HepG2 (cell line): ENCODE measurements around the gene PGLYRP4. TPM values are rescaled to one million over a fixed set of nuclear protein-coding genes. Genes with fewer than 3 reads are reported as not detected.
A peak's percentile ranks its signal among the peaks of the same experiment; 100 is the strongest.

Experiments used
- ATAC-seq: fragments of 200-7000 bp; cut with Tn5 transposase; 3 replicates; pipeline ENCODE4 v1.9.1; 2020; ENCODE audit warnings: mild to moderate bottlenecking, moderate library complexity
- BruUV-seq: library from RNA; stranded (reverse); fragments of 400-500 nt; replicated peaks from 2 replicates; lab custom pipeline; 2021; lab: Mats Ljungman, UMichigan
- CTCF ChIA-PET: fragments of 300-600 bp; formaldehyde crosslinking; extraction: SDS; loops from one replicate; lab custom pipeline; 2021; ENCODE audit warnings: low total read pairs, inconsistent platforms, low intra/inter-chr PET ratio; lab: Yijun Ruan, JAX
- POLR2A ChIA-PET: fragments of 350-600 bp; sonication (Branson Sonifier 250); formaldehyde crosslinking; loops from one replicate; lab custom pipeline; 2020; ENCODE audit warnings: antibody characterized with exemption, inconsistent platforms; lab: Yijun Ruan, JAX
- DNase-seq: peaks from one replicate; pipeline ENCODE4 v3.0.0-alpha.2; 2015; ENCODE audit warnings: low spot score
- FAIRE-seq: peaks from 3 replicates; lab custom pipeline; 2011; peaks lifted over from hg19 to GRCh38; lab: Jason Lieb, UNC
- H2AFZ ChIP-seq: one replicate; pipeline ENCODE4 v1.6.1; 2011; ENCODE audit warnings: low read length, inconsistent platforms
- H3K27ac ChIP-seq: fragments of 300-600 bp; 3 replicates; pipeline ENCODE4 v1.8.0; 2011; ENCODE audit warnings: mixed run types, mild to moderate bottlenecking, mixed read lengths, low read length, inconsistent platforms; ENCODE audit not compliant: insufficient read depth; ENCODE audit errors: extremely low read length
- H3K27me3 ChIP-seq, 2 experiments: fragments of 200-600 bp in 1 of 2; 2 replicates in 1 of 2; 3 replicates in 1 of 2; pipeline versions ENCODE4 v1.6.0 to v1.8.0; 2011; ENCODE audit warnings: low read length in 2 of 2, mild to moderate bottlenecking in 2 of 2, moderate library complexity in 2 of 2, inconsistent platforms in 1 of 2; ENCODE audit not compliant: insufficient read depth in 2 of 2, control insufficient read depth in 1 of 2
- H3K36me3 ChIP-seq, 2 experiments: fragments of 200-600 bp in 1 of 2; replicated peaks in 1 of 2; 2 replicates in 1 of 2; 3 replicates in 1 of 2; pipeline versions ENCODE4 v1.5.1 to v1.8.0; 2011; ENCODE audit warnings: low read length in 2 of 2, inconsistent platforms in 1 of 2; ENCODE audit not compliant: insufficient read depth in 2 of 2, control insufficient read depth in 1 of 2
- H3K4me1 ChIP-seq: 2 replicates; pipeline ENCODE4 v1.5.1; 2012; ENCODE audit warnings: low read length, inconsistent platforms; ENCODE audit not compliant: insufficient read depth
- H3K4me2 ChIP-seq: 2 replicates; pipeline ENCODE4 v1.6.0; 2011; ENCODE audit warnings: low read depth, low read length, inconsistent platforms
- H3K4me3 ChIP-seq, 3 experiments: fragments of 200-600 bp in 1 of 3; sonication (generic), shearing (Covaris generic) in 1 of 3; replicated peaks in 1 of 3; 2 replicates each; pipeline ENCODE4 v1.5.1; 2011 to 2016; ENCODE audit warnings: low read length in 3 of 3, inconsistent platforms in 2 of 3, low read depth in 2 of 3, mild to moderate bottlenecking in 2 of 3, control low read depth in 1 of 3, mixed read lengths in 1 of 3; ENCODE audit not compliant: insufficient read depth in 1 of 3
- H3K79me2 ChIP-seq: one replicate; pipeline ENCODE4 v1.6.1; 2011; ENCODE audit warnings: low read length, inconsistent platforms; ENCODE audit not compliant: insufficient read depth
- H3K9ac ChIP-seq: 2 replicates; pipeline ENCODE4 v1.6.0; 2011; ENCODE audit warnings: mild to moderate bottlenecking, low read depth, low read length, inconsistent platforms; ENCODE audit not compliant: insufficient read depth
- H3K9me3 ChIP-seq: 2 replicates; pipeline ENCODE4 v1.5.1; 2012; ENCODE audit warnings: mild to moderate bottlenecking, low read length
- H4K20me1 ChIP-seq: 2 replicates; pipeline ENCODE4 v1.6.0; 2011; ENCODE audit warnings: inconsistent platforms, mild to moderate bottlenecking, low read length, moderate library complexity; ENCODE audit not compliant: insufficient read depth
- CC2D1A ChIP-seq: sonication (generic); formaldehyde crosslinking; IDR thresholded peaks from 2 replicates; pipeline ENCODE4 v1.8.1; 2023; ENCODE audit warnings: mild to moderate bottlenecking, missing genetic modification reagents
- HHEX ChIP-seq: IDR thresholded peaks from 2 replicates; pipeline ENCODE4 v1.6.1; 2016; ENCODE audit warnings: control low read depth
- MEF2D ChIP-seq: sonication (generic); formaldehyde crosslinking; IDR thresholded peaks from 2 replicates; pipeline ENCODE4 v1.5.1; 2020; ENCODE audit warnings: mild to moderate bottlenecking, missing genetic modification reagents
- NFYC ChIP-seq: IDR thresholded peaks from 2 replicates; pipeline ENCODE4 v1.6.1; 2016; ENCODE audit warnings: missing genetic modification reagents, missing compliant biosample characterization
- RFX1 ChIP-seq: fragments of 450-650 bp; IDR thresholded peaks from 2 replicates; pipeline ENCODE4 v1.6.1; 2017
- TCF7L2 ChIP-seq: IDR thresholded peaks from 2 replicates; pipeline ENCODE4 v1.6.1; 2011; ENCODE audit warnings: mild to moderate bottlenecking, low read depth, low read length, moderate library complexity
- ZNF10 ChIP-seq: sonication (generic); formaldehyde crosslinking; IDR thresholded peaks from 2 replicates; pipeline ENCODE4 v1.4.0; 2020; ENCODE audit warnings: mild to moderate bottlenecking, low read depth, missing genetic modification reagents, borderline replicate concordance
- ZNF207 ChIP-seq: fragments of 450-650 bp; IDR thresholded peaks from 2 replicates; pipeline ENCODE4 v1.6.1; 2016; ENCODE audit warnings: antibody characterized with exemption, borderline replicate concordance
- ZNF577 ChIP-seq: sonication (generic); formaldehyde crosslinking; IDR thresholded peaks from 2 replicates; pipeline ENCODE4 v1.4.0; 2020; ENCODE audit warnings: mild to moderate bottlenecking, low read depth, missing genetic modification reagents, borderline replicate concordance
- ZNF607 ChIP-seq: sonication (generic); formaldehyde crosslinking; IDR thresholded peaks from 2 replicates; pipeline ENCODE4 v1.5.1; 2020; ENCODE audit warnings: missing genetic modification reagents, mild to moderate bottlenecking, borderline replicate concordance
- ZNF75D ChIP-seq: sonication (generic); formaldehyde crosslinking; IDR thresholded peaks from 2 replicates; pipeline ENCODE4 v1.8.1; 2023; ENCODE audit warnings: missing genetic modification reagents, mild to moderate bottlenecking, borderline replicate concordance
- ZNF790 ChIP-seq: sonication (generic); formaldehyde crosslinking; IDR thresholded peaks from 2 replicates; pipeline ENCODE4 v1.8.0; 2022; ENCODE audit warnings: missing genetic modification reagents, mild to moderate bottlenecking, borderline replicate concordance
- ZNF841 ChIP-seq: sonication (generic); formaldehyde crosslinking; IDR thresholded peaks from 2 replicates; pipeline ENCODE4 v1.8.1; 2023; ENCODE audit warnings: missing genetic modification reagents, borderline replicate concordance
- WGBS: methylation state at CpG from one replicate; pipeline ENCODE4 v1.1.6; 2017; ENCODE audit warnings: low lambda C conversion rate; 5-methylcytosine and 5-hydroxymethylcytosine counted together
- in situ Hi-C: cut with HindIII; loops from 2 replicates; pipeline ENCODE4 v1.10.0; 2017; ENCODE audit warnings: low pct_unique_long_range_greater_than_20kb; ENCODE audit not compliant: extremely low pct_ligation_motif_present
- intact Hi-C: fragments of 100-400 bp; cut with micrococcal nuclease; formaldehyde crosslinking; loops from one replicate; pipeline ENCODE4 v1.10.0; 2022; ENCODE audit not compliant: unreplicated experiment
- polyA plus RNA-seq, 8 experiments: library from polyadenylated mRNA; depleted of rRNA in 3 of 8; stranded (reverse) in 7 of 8; unstranded in 1 of 8; fragments of >200 nt; fragmentation: Illumina TruSeq in 4 of 8; extraction: Trizol in 4 of 8; gene quantifications; 2 replicates each; pipeline versions ENCODE4 v1.2.1 to v1.2.3, GENCODE V29; 2011 to 2016; ENCODE audit warnings: low read depth in 4 of 8, missing spikeins in 1 of 8, mixed read lengths in 1 of 8; ENCODE audit not compliant: insufficient read depth in 1 of 8
- total RNA-seq, 5 experiments: library from RNA; depleted of rRNA; stranded (reverse); fragments of >200 nt; fragmentation: Illumina TruSeq; extraction: Trizol; gene quantifications; 2 replicates each; pipeline ENCODE4 v1.2.3, GENCODE V29; 2016; ENCODE audit warnings: low read depth in 1 of 5
- TF ChIP-seq, protein P1 (sequence below): sonication (generic); formaldehyde crosslinking; IDR thresholded peaks from 2 replicates; pipeline ENCODE4 v1.4.0; 2020; ENCODE audit warnings: missing genetic modification reagents, borderline replicate concordance

Gene PGLYRP4
- total and polyA plus RNA-seq, 2 of the 13 experiments (the other 11 are each of a cell fraction or from before 2014, with no cell fraction given) = not detected

DNA sequence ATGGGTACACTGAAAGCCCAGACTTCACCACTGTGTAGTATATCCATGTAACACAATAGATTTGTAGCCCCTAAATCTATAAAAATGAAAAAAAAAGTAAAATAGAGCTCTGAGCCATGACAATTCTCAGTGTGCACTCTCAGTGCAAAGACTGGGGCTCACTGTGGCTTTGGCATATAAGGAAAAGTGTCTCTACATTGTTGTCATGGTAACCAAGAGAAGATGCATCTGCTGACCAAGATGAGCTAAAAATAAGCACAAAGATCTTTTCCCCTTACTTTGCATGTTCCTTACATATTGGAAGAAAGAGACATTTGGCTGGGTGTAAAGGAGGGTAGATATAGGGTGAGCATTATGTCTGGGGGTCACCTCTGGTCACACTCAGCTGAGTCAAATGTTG lies 12.0 kb downstream of the PGLYRP4 start:
- FAIRE-seq = no peak
- intact Hi-C loops = loop anchor here (10.0 kb wide), 1 partner anchor 58 kb away; the partner anchor contains the start of gene S100A8
- no peak overlapping the region for H3K9ac ChIP-seq
- DNase-seq = no peak
- CTCF ChIA-PET = no interaction called here
- no TSS peak for BruUV-seq
- in situ Hi-C loops = no loop called here
- H3K79me2 ChIP-seq = no peaks in the 10 kb centered on the region
- no peaks in the 10 kb centered on the region for H4K20me1 ChIP-seq
- H3K4me1 ChIP-seq = no peaks in the 10 kb centered on the region
- H3K4me3 ChIP-seq = no peak overlapping the region
- TF ChIP-seq HHEX (CRISPR knock-in tag) = no peak
- TF ChIP-seq ZNF841 (CRISPR knock-in tag) = no peak
- TF ChIP-seq RFX1 = peak; percentile 45; the same call in 1 of the 2 replicates
- no peak for TF ChIP-seq ZNF607 (CRISPR knock-in tag)
- POLR2A ChIA-PET = no interaction called here
- no peak overlapping the region for H3K27ac ChIP-seq
- no peak for ATAC-seq
- no peaks in the 10 kb centered on the region for H3K36me3 ChIP-seq
- H3K9me3 ChIP-seq = no peaks in the 10 kb centered on the region
- no peak overlapping the region for H2AFZ ChIP-seq
- H3K27me3 ChIP-seq = no peaks in the 10 kb centered on the region
- H3K4me2 ChIP-seq = no peak overlapping the region

DNA sequence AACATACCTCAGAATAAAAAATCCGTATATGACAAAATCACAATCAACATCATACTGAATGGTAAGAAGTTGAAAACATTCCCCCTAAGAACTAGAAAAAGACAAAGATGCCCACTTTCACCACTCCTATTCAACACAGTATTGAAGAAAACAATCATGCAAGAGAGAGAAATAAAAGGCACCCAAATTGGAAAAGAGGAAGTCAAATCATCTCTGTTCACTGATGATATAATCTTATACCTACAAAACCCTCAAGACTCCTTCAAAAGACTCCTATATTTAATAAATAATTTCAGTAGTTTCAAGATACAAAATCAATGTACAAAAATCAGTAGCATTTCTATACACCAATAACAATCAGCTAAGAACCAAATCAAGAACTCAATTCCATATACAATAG lies 14.7 kb downstream of the PGLYRP4 start:
- Histone ChIP-seq H3K27me3 (no peaks in the 10 kb centered on the region), H3K9me3 (no peaks in the 10 kb centered on the region), H3K27ac (no peak overlapping the region), H3K4me1 (no peaks in the 10 kb centered on the region), H3K9ac (no peak overlapping the region), H2AFZ (no peak overlapping the region), H4K20me1 (no peaks in the 10 kb centered on the region), H3K4me3 (no peak overlapping the region), H3K79me2 (no peaks in the 10 kb centered on the region), H3K4me2 (no peak overlapping the region), H3K36me3 (no peaks in the 10 kb centered on the region)
- ChIA-PET POLR2A (no interaction called here), CTCF (no interaction called here)
- intact Hi-C loops (loop anchor here (10.0 kb wide), 1 partner anchor 61 kb away; the partner anchor contains the start of gene S100A8), in situ Hi-C loops (no loop called here)
- DNase-seq = no peak
- 3% methylated on average over 1 of the region's 1 CpG for WGBS
- TF ChIP-seq, protein P1, sequence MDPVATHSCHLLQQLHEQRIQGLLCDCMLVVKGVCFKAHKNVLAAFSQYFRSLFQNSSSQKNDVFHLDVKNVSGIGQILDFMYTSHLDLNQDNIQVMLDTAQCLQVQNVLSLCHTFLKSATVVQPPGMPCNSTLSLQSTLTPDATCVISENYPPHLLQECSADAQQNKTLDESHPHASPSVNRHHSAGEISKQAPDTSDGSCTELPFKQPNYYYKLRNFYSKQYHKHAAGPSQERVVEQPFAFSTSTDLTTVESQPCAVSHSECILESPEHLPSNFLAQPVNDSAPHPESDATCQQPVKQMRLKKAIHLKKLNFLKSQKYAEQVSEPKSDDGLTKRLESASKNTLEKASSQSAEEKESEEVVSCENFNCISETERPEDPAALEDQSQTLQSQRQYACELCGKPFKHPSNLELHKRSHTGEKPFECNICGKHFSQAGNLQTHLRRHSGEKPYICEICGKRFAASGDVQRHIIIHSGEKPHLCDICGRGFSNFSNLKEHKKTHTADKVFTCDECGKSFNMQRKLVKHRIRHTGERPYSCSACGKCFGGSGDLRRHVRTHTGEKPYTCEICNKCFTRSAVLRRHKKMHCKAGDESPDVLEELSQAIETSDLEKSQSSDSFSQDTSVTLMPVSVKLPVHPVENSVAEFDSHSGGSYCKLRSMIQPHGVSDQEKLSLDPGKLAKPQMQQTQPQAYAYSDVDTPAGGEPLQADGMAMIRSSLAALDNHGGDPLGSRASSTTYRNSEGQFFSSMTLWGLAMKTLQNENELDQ = no peak
- TF ChIP-seq NFYC (CRISPR knock-in tag) = no peak
- no peak for TF ChIP-seq CC2D1A (CRISPR knock-in tag)
- TF ChIP-seq MEF2D (CRISPR knock-in tag) = no peak
- no peak for TF ChIP-seq ZNF10 (CRISPR knock-in tag)
- TF ChIP-seq ZNF577 = no peak
- no peak for TF ChIP-seq ZNF75D (CRISPR knock-in tag)
- TF ChIP-seq TCF7L2 = no peak
- no peak for TF ChIP-seq ZNF207
- no peak for TF ChIP-seq ZNF790 (CRISPR knock-in tag)
- ATAC-seq = no peak
- no TSS peak for BruUV-seq
- no peak for FAIRE-seq
